ENCODE data around the gene BBS5.
"Not testable (repeated sequence)": the region's sequence is repeated elsewhere in the genome, so short reads cannot be mapped to it uniquely, and the experiment has no call there.

Gene BBS5

DNA sequence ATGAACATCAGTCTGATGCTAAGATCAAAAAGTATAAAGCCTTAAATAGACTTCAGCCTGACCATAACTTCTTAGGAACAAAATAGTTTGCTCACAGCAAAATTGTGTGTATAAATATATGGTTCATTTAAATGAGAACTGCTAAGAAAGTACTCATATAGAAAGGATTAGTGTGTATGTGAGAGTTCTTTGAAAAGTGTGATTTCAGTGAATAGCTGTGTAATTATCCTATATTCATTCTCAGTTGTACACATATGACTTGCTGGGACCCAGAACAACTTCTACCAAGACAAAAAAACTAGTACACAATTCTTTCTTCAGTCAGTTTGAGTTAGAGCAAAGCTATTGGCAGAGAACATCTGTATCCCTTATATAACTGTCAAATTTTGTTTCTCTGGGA is 7.2 kb downstream of the BBS5 start:
- DNase-seq (ENCODE audit: low read depth): no peak

GRCh38 chr2:169490834-169491233 is 11.5 kb downstream of the BBS5 start:
- no peak for DNase-seq (ENCODE audit: low read depth)

DNA sequence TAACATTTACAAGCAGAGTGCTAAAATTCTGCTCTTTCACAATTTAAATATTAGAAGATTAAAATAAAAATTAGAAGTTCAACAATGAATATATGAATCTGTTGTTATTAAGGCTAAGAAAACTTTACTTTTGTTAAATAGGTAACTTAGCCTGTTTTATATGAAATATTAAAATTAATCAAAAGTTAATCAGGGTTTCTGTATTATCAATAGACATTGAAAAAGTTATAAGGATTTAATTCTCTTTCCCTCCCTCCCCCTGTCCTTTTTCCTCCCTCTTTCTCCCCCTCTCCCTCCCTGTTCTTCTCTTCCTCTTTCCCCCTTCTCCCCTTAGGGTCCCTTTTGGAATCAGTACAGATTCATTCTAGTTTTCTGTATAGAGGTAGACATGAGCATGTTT is 12.1 kb downstream of the BBS5 start:
- DNase-seq (ENCODE audit: low read depth): no peak

DNA sequence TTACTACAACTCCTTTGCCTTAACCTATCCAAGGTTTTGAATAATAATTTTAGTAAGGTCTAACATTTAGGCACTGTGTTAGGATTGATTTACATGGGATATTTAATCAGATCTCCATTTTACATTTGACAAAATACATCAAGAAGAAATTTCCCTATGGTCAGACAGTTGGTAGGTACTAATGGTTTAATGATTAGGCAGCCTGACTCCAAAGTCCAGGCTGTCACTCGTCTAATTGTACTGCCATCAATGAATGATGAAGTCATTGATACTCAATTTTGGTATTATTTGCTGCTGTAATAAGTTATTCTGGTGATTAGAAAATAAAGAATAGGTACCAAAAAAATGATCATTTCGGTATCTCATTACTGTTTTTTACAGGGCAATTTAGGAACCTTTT is 14.1 kb downstream of the BBS5 start:
- no peak for DNase-seq (ENCODE audit: low read depth)

DNA sequence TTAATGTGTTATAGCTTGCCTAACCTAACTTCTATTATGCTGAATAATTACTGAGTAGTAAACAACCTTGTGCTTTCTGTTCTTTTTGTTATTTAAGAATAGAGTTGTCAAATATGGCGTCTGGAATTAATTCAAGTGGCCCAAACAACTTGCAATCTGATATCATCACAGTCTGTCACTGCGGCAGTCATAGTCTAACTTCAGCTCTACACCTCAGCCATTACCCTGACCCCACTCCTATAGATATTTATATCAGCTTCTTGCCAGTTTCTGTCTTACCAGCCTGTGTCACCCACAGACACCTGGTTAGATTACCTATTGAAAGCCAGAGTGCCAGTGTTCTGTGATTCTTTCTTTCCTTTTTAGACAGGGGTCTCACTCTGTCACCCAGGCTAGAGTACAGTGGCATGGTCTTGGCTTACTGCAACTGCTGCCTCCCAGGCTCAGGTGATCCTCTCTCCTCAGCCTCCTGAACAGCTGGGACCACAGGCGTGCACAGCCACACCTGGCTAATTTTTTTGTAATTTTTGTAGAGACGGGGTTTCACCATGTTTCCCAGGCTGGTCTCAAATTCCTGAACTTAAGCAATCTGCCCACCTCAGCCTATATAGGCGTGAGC is 16.1 kb downstream of the BBS5 start:
- no peak for DNase-seq (ENCODE audit: low read depth)

- DNase-seq (ENCODE audit: low read depth): no peak
Measured at GRCh38 chr2:169504651-169505050, 25.4 kb downstream of the BBS5 start.

GRCh38 chr2:169507698-169508097 is 28.4 kb downstream of the BBS5 start:
- no peak for DNase-seq (ENCODE audit: low read depth)

DNA sequence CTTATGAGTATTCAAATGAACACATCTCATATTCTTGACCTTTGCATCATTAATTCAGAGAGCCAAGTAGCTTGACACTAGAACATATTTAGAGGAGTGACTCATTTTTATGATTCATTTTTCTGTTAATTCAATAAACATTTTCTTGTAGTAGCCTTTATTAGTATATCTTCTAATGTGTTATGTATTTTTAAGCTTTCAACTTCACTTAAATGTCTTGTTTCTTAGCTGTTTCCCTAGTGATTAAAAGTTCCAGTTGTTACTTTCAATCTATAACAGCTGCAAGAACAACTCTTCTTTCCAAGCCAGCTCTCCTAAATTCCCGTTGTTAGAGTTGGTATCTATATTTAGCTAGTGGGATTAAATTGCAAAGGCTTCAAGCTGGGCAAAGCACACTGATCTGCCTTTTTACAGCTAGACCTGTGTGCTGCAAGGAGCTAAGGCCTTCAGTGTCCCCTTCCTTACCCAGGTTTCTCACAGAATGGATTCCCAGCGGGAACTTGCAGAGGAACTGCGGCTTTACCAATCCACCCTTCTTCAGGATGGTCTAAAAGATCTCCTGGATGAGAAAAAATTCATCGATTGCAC is 30.1 kb downstream of the BBS5 start, which contains the start of gene KLHL41:
Gene KLHL41 (plus strand): TSS at position 405 of the 588 bp plus-strand sequence. CDS start 77 bp downstream, at position 482.
- no peak for DNase-seq (ENCODE audit: low read depth)

DNA sequence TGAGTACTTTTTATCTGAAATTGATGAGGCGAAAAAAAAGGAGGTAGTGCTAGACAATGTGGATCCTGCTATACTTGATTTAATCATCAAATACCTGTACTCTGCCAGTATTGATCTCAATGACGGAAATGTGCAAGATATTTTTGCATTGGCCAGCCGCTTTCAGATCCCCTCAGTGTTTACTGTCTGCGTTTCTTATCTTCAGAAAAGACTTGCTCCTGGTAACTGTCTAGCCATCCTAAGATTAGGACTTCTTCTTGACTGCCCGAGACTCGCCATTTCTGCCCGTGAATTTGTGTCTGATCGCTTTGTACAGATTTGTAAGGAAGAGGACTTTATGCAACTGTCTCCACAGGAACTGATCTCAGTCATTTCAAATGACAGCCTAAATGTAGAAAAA is 30.7 kb downstream of the BBS5 start:
- DNase-seq (ENCODE audit: low read depth): no peak

DNA sequence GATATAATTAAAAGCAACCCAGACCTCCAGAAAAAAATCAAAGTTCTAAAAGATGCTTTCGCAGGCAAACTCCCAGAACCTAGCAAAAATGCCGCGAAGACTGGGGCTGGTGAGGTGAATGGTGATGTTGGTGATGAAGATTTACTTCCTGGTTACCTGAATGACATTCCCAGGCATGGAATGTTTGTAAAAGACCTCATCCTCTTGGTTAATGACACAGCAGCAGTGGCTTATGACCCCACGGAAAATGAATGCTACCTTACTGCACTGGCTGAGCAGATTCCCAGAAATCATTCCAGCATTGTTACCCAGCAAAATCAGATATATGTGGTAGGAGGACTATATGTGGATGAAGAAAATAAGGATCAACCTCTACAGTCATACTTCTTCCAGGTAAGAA is 31.2 kb downstream of the BBS5 start:
- no peak for DNase-seq (ENCODE audit: low read depth)

GRCh38 chr2:169511818-169512217 is 32.5 kb downstream of the BBS5 start:
- no peak for DNase-seq (ENCODE audit: low read depth)

DNA sequence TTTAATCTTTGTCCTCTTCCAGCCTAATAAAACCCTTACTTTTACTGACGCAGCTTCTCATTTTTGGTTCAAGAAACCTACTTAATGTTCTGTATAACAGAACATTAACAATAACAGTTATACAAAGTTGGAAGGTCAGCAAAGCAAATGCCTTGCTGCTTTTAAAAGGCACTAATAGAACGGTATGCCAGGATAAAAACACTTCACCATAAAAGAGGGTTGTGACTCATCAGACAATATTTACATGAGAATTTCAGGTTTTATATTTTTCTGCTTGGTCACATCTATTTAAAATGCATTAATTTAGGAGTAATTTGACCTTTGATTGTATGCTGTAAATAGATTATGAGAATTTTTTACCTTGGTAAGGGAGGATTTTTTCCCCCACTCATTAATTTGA is 33.2 kb downstream of the BBS5 start:
- no peak for DNase-seq (ENCODE audit: low read depth)

DNA sequence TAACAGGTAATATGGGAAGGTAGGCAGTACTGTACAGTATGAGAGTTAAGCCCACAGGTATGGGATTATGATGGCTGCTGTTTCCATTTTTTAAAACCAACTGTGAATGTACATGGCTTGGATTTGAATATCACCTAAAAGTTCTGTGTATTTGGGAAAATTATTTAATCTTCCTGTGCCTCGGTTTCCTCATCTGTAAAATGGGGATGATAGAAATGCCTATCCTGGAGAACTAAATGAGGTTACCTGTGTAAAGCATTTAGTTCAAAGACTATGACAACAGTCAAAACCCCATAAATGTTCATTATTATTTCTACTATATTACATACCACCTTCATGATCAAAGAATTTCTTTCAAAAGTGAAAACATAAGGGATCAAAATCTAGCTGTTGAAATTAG is 33.8 kb downstream of the BBS5 start:
- no peak for DNase-seq (ENCODE audit: low read depth)

DNA sequence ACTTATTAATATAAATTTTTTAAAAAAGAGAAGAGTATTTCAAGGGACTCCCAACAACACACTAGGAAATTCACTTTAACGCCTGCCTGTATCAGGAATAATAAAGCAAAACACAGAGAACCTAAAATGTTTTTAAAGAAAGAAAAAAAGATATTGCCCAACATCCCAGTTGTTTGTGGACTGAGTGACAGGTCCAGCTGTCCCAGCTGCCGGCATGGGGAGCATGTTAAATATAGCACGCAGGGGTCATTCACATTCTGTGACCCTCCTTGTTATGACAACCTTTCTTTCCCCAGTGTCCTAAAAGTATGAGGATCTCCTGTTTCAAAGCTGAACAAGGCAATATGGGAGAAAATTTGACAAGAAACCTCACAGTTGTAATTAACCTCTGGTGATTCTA is 34.6 kb downstream of the BBS5 start:
- DNase-seq (ENCODE audit: low read depth): no peak

- not testable (repeated sequence) for DNase-seq (ENCODE audit: low read depth)
Measured at GRCh38 chr2:169514758-169515157, 35.5 kb downstream of the BBS5 start.

GRCh38 chr2:169516488-169516995 is 37.2 kb downstream of the BBS5 start:
- DNase-seq (ENCODE audit: low read depth): not testable (repeated sequence)

GRCh38 chr2:169520896-169521295 is 41.6 kb downstream of the BBS5 start:
- no peak for DNase-seq (ENCODE audit: low read depth)

DNA sequence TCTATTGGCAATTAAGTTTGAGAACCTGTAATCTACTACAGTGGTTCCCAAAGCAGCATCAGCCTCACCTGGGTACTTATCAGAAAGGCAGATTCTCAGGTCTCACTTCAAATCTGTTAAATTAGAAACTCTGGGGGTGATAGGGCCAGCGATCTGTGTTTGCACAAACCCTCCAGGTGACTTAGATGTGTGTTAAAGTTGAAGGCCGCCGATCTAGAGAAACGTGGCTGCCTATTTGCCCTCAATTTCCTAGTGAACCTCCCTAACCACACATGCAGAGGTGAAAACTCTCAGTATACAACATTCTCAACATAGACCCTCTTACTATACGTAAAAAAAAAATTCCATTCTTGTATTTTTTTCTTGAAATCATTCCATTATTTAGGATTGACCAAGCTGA is 44.4 kb downstream of the BBS5 start:
- no peak for DNase-seq (ENCODE audit: low read depth)

GRCh38 chr2:169525434-169525833 is 46.1 kb downstream of the BBS5 start:
- no peak for DNase-seq (ENCODE audit: low read depth)

- DNase-seq (ENCODE audit: low read depth): no peak
Measured at GRCh38 chr2:169526451-169526850, 47.2 kb downstream of the BBS5 start.

GRCh38 chr2:169528271-169528701 is 49.0 kb downstream of the BBS5 start:
- peak; percentile 57 for DNase-seq (ENCODE audit: low read depth)

- not testable (repeated sequence) for DNase-seq (ENCODE audit: low read depth)
Measured at GRCh38 chr2:169539460-169539859, 60.2 kb downstream of the BBS5 start.

- no peak for DNase-seq (ENCODE audit: low read depth)
Measured at GRCh38 chr2:169540146-169540545, 60.9 kb downstream of the BBS5 start.

GRCh38 chr2:169542433-169542832 is 63.1 kb downstream of the BBS5 start:
- no peak for DNase-seq (ENCODE audit: low read depth)
